H9 (cell line): ENCODE measurements around the gene ARHGEF10L. TPM values are rescaled to one million over a fixed set of nuclear protein-coding genes. Genes with fewer than 3 reads are reported as not detected.

Experiments used
- DNase-seq: peaks from one replicate; pipeline ENCODE4 v3.0.0-alpha.2; 2017
- H2AFZ ChIP-seq: one replicate; pipeline ENCODE4 v1.6.1; 2013; ENCODE audit warnings: mild to moderate bottlenecking, low read length, control low read depth, moderate library complexity
- H2AK5ac ChIP-seq: 2 replicates; pipeline ENCODE4 v1.6.1; 2013; ENCODE audit warnings: low read length, control low read depth, mixed read lengths; ENCODE audit not compliant: insufficient read length
- H2BK120ac ChIP-seq: one replicate; pipeline ENCODE4 v1.6.1; 2013; ENCODE audit warnings: low read depth, mild to moderate bottlenecking, low read length, control low read depth, inconsistent platforms; ENCODE audit not compliant: poor library complexity, severe bottlenecking
- H2BK12ac ChIP-seq: 2 replicates; pipeline ENCODE4 v1.6.1; 2013; ENCODE audit warnings: low read length, control low read depth, mixed read lengths, low read depth; ENCODE audit not compliant: insufficient read length
- H2BK15ac ChIP-seq: 2 replicates; pipeline ENCODE4 v1.6.1; 2013; ENCODE audit warnings: low read depth, low read length, control low read depth
- H2BK20ac ChIP-seq: one replicate; pipeline ENCODE4 v1.6.1; 2013; ENCODE audit warnings: low read depth, mild to moderate bottlenecking, low read length, control low read depth, inconsistent platforms; ENCODE audit not compliant: poor library complexity, severe bottlenecking
- H2BK5ac ChIP-seq: 2 replicates; pipeline ENCODE4 v1.6.1; 2013; ENCODE audit warnings: low read length, control low read depth, mixed read lengths; ENCODE audit not compliant: insufficient read length
- H3K14ac ChIP-seq: 2 replicates; pipeline ENCODE4 v1.6.1; 2013; ENCODE audit warnings: low read length, control low read depth; ENCODE audit not compliant: insufficient read depth
- H3K18ac ChIP-seq: 2 replicates; pipeline ENCODE4 v1.6.1; 2013; ENCODE audit warnings: low read depth, mild to moderate bottlenecking, mixed read lengths, low read length, control low read depth; ENCODE audit not compliant: insufficient read length
- H3K23ac ChIP-seq: 2 replicates; pipeline ENCODE4 v1.6.1; 2013; ENCODE audit warnings: low read length, control low read depth, mixed read lengths, low read depth; ENCODE audit not compliant: insufficient read length
- H3K23me2 ChIP-seq: 2 replicates; pipeline ENCODE4 v1.6.1; 2013; ENCODE audit warnings: low read depth, mild to moderate bottlenecking, mixed read lengths, low read length, control low read depth; ENCODE audit not compliant: insufficient read length, poor library complexity, severe bottlenecking
- H3K27ac ChIP-seq: 2 replicates; pipeline ENCODE4 v1.5.1; 2013; ENCODE audit warnings: low read length, control low read depth, mixed read lengths, low read depth; ENCODE audit not compliant: insufficient read length
- H3K27me3 ChIP-seq: 2 replicates; pipeline ENCODE4 v1.6.1; 2013; ENCODE audit warnings: low read length, control low read depth, inconsistent platforms; ENCODE audit not compliant: insufficient read depth
- H3K4ac ChIP-seq: 2 replicates; pipeline ENCODE4 v1.6.1; 2013; ENCODE audit warnings: low read depth, mild to moderate bottlenecking, control low read depth, inconsistent platforms, low read length, moderate library complexity
- H3K4me1 ChIP-seq: 2 replicates; pipeline ENCODE4 v1.6.1; 2013; ENCODE audit warnings: low read length, control low read depth, inconsistent platforms; ENCODE audit not compliant: insufficient read depth
- H3K4me2 ChIP-seq: 2 replicates; pipeline ENCODE4 v1.6.1; 2013; ENCODE audit warnings: low read length, control low read depth, mixed read lengths; ENCODE audit not compliant: insufficient read length, insufficient read depth
- H3K56ac ChIP-seq: 2 replicates; pipeline ENCODE4 v1.6.1; 2013; ENCODE audit warnings: low read depth, mild to moderate bottlenecking, mixed read lengths, low read length, control low read depth; ENCODE audit not compliant: insufficient read length
- H3K79me1 ChIP-seq: 2 replicates; pipeline ENCODE4 v1.6.1; 2013; ENCODE audit warnings: low read depth, mild to moderate bottlenecking, moderate library complexity, low read length, control low read depth, inconsistent platforms; ENCODE audit not compliant: insufficient read depth, poor library complexity, severe bottlenecking
- H3K79me2 ChIP-seq: 2 replicates; pipeline ENCODE4 v1.6.1; 2013; ENCODE audit warnings: low read length, control low read depth, inconsistent platforms; ENCODE audit not compliant: insufficient read depth
- H3K9ac ChIP-seq: 2 replicates; pipeline ENCODE4 v1.6.1; 2013; ENCODE audit warnings: low read length, control low read depth, mixed read lengths; ENCODE audit not compliant: insufficient read length; ENCODE audit errors: extremely low read depth
- H3K9me3 ChIP-seq: one replicate; pipeline ENCODE4 v1.6.1; 2013; ENCODE audit warnings: low read depth, low read length, inconsistent platforms; ENCODE audit not compliant: control insufficient read depth
- H3T11ph ChIP-seq: one replicate; pipeline ENCODE4 v1.6.1; 2013; ENCODE audit warnings: mild to moderate bottlenecking, low read length, control low read depth, inconsistent platforms
- H4K20me1 ChIP-seq: one replicate; pipeline ENCODE4 v1.6.1; 2013; ENCODE audit not compliant: control insufficient read depth, insufficient read length, insufficient read depth
- H4K5ac ChIP-seq: 2 replicates; pipeline ENCODE4 v1.6.1; 2013; ENCODE audit warnings: low read depth, mild to moderate bottlenecking, mixed read lengths, low read length, control low read depth; ENCODE audit not compliant: insufficient read length
- H4K8ac ChIP-seq: replicated peaks from 2 replicates; pipeline ENCODE4 v1.6.1; 2013; ENCODE audit warnings: low read length, control low read depth, mixed read lengths, low read depth; ENCODE audit not compliant: insufficient read length
- H4K91ac ChIP-seq: 2 replicates; pipeline ENCODE4 v1.6.1; 2013; ENCODE audit warnings: low read depth, mild to moderate bottlenecking, moderate library complexity, mixed read lengths, low read length, control low read depth; ENCODE audit not compliant: insufficient read length
- H3K27ac Mint-ChIP-seq, 3 experiments: 2 replicates in 2 of 3; 3 replicates in 1 of 3; pipeline ENCODE4 v1.8.0; 2020 to 2021; ENCODE audit warnings: mixed read lengths in 3 of 3, mild to moderate bottlenecking in 1 of 3, moderate library complexity in 1 of 3
- H3K27me3 Mint-ChIP-seq: 2 replicates; pipeline ENCODE4 v1.8.0; 2021; ENCODE audit warnings: low read depth, mild to moderate bottlenecking, moderate library complexity, mixed read lengths
- H3K36me3 Mint-ChIP-seq, 3 experiments: 2 replicates in 2 of 3; 3 replicates in 1 of 3; pipeline ENCODE4 v1.8.0; 2020 to 2021; ENCODE audit warnings: low read depth in 3 of 3, mixed read lengths in 3 of 3; ENCODE audit not compliant: insufficient read depth in 1 of 3
- H3K4me1 Mint-ChIP-seq, 2 experiments: 2 replicates each; pipeline ENCODE4 v1.8.0; 2020; ENCODE audit warnings: mixed read lengths in 2 of 2
- H3K4me3 Mint-ChIP-seq, 2 experiments: 2 replicates in 1 of 2; 3 replicates in 1 of 2; pipeline ENCODE4 v1.8.0; 2020 to 2021; ENCODE audit warnings: mild to moderate bottlenecking in 2 of 2, mixed read lengths in 2 of 2, moderate library complexity in 1 of 2
- H3K9me3 Mint-ChIP-seq, 2 experiments: 2 replicates in 1 of 2; 3 replicates in 1 of 2; pipeline ENCODE4 v1.8.0; 2020; ENCODE audit warnings: mild to moderate bottlenecking in 2 of 2, mixed read lengths in 2 of 2, moderate library complexity in 1 of 2
- CTCF ChIP-seq: fragments of 200-600 bp; sonication (generic); conservative IDR thresholded peaks from 3 replicates; pipeline ENCODE4 v1.8.0; 2021; ENCODE audit warnings: antibody characterized with exemption, mild to moderate bottlenecking
- WGBS: extraction: QIAGEN DNeasy Blood & Tissue Kit; methylation state at CpG from one replicate; pipeline ENCODE4 v1.1.7; 2013; ENCODE audit warnings: missing lambda C conversion rate, low lambda C conversion rate, mixed read lengths; ENCODE audit not compliant: insufficient read length; ENCODE audit errors: extremely low coverage; 5-methylcytosine and 5-hydroxymethylcytosine counted together
- total RNA-seq: library from RNA; stranded (reverse); gene quantifications from 2 replicates; pipeline ENCODE4 v1.2.1, GENCODE V29; 2021

The ARHGEF10L gene
- total RNA-seq, 1 experiment from 2014 or later, result 20.2 TPM

DNA sequence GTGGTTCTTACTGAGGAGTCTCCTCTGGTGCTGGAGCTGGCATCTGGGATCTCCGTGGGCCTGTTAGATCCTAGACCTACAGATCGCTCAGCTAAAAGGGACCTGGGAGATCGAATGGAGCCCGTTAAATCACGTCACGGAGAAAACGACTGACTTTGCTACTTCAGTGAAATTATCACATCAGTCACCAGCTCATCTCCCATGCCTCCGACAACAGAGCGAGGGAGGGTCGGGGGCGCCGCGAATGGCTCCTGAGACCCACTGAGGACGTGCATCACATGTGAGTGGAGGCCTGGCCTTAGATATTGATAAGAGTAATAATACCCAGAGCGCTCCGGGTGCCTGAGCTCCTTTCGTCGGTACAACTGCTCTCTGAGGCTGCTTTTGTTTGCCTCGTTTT lies 160.1 kb downstream of the ARHGEF10L start:
- H3K23me2 ChIP-seq, result no peaks in the 10 kb centered on the region
- no peaks in the 10 kb centered on the region for H3K79me1 ChIP-seq
- H3K4me1 ChIP-seq, result no peaks in the 10 kb centered on the region
- H3K18ac ChIP-seq, result no peak overlapping the region
- no peak overlapping the region for H4K8ac ChIP-seq
- no peak overlapping the region for H2AK5ac ChIP-seq
- H4K91ac ChIP-seq, result no peak overlapping the region
- Mint-ChIP-seq H3K4me3 (no peak overlapping the region), H3K27ac (no peak overlapping the region; a peak in 1 of 7 replicates), H3K4me1 (peaks cover 25 to 34% of the 10 kb centered on the region in 2 experiments), H3K27me3 (no peaks in the 10 kb centered on the region; the same call in 1 of the 2 replicates), H3K9me3 (no peaks in the 10 kb centered on the region), H3K36me3 (peaks cover 0 to 14% (median 6%) of the 10 kb centered on the region in 3 experiments; a peak in 3 of 7 replicates)
- H3K9me3 ChIP-seq, result no peaks in the 10 kb centered on the region
- no peak overlapping the region for H2BK120ac ChIP-seq
- no peak overlapping the region for H2BK15ac ChIP-seq
- H2BK5ac ChIP-seq, result no peak overlapping the region
- H3K14ac ChIP-seq, result no peak overlapping the region
- WGBS, result no CpG with 5 or more reads among the region's 19 CpGs
- H4K5ac ChIP-seq, result no peak overlapping the region
- DNase-seq, result no peak
- H4K20me1 ChIP-seq, result no peaks in the 10 kb centered on the region
- no peak overlapping the region for H3K4me2 ChIP-seq
- H2BK20ac ChIP-seq, result no peak overlapping the region
- no peaks in the 10 kb centered on the region for H3K79me2 ChIP-seq
- no peak overlapping the region for H2AFZ ChIP-seq
- no peak overlapping the region for H2BK12ac ChIP-seq
- H3K9ac ChIP-seq, result no peak overlapping the region
- H3K56ac ChIP-seq, result no peak overlapping the region
- TF ChIP-seq CTCF, result no peak
- H3K23ac ChIP-seq, result no peak overlapping the region
- H3T11ph ChIP-seq, result no peak overlapping the region
- no peak overlapping the region for H3K4ac ChIP-seq
- H3K27ac ChIP-seq, result no peak overlapping the region
- H3K27me3 ChIP-seq, result no peaks in the 10 kb centered on the region
